NCI-H2107 treated with DMSO at 0.1 percent for 48 hours (cell line): ENCODE data around the gene NKX2-2.

Experiments used
- DNase-seq: peaks from one replicate; lab custom pipeline; 2025; ENCODE audit not compliant: unreplicated experiment; lab: John Stamatoyannopoulos, UW

NKX2-2 gene

GRCh38 chr20:21522481-21523280, 8.8 kb upstream of the NKX2-2 start:
- no peak for DNase-seq

GRCh38 chr20:21521596-21522480, 8.0 kb upstream of the NKX2-2 start:
- no peak for DNase-seq

GRCh38 chr20:21520702-21521595, 7.1 kb upstream of the NKX2-2 start:
- DNase-seq, result no peak

- DNase-seq, result no peak
Observed at GRCh38 chr20:21519136-21519584, 5.3 kb upstream of the NKX2-2 start.

GRCh38 chr20:21518292-21518991, 4.6 kb upstream of the NKX2-2 start:
- DNase-seq, result no peak

- no peak for DNase-seq
Observed at GRCh38 chr20:21517566-21518277, 3.9 kb upstream of the NKX2-2 start.

- no peak for DNase-seq
Observed at GRCh38 chr20:21516861-21517565, 3.1 kb upstream of the NKX2-2 start.

- DNase-seq, result no peak
Observed at GRCh38 chr20:21516180-21516567, 2.3 kb upstream of the NKX2-2 start.

- DNase-seq, result no peak
Observed at GRCh38 chr20:21515300-21516179, 1.7 kb upstream of the NKX2-2 start.

GRCh38 chr20:21514553-21515251, 838 bp upstream of the NKX2-2 start:
- DNase-seq, result no peak

- no peak for DNase-seq
Observed at GRCh38 chr20:21513181-21513663, 642 bp downstream of the NKX2-2 start.

GRCh38 chr20:21512634-21513180, 1.2 kb downstream of the NKX2-2 start:
- no peak for DNase-seq

- DNase-seq, result no peak
Observed at GRCh38 chr20:21511850-21512633, 1.8 kb downstream of the NKX2-2 start.

- no peak for DNase-seq
Observed at GRCh38 chr20:21511485-21511849, 2.4 kb downstream of the NKX2-2 start.

GRCh38 chr20:21510414-21511384, 3.2 kb downstream of the NKX2-2 start:
- no peak for DNase-seq
